HTERT RPE-1 (cell line): ENCODE measurements around the gene ZNF440.

ENCODE experiments used
- in situ Hi-C: fragments of 300-500 bp; cut with MboI; formaldehyde crosslinking; loops from 4 replicates; pipeline ENCODE4 v1.14.3; 2020; ENCODE audit warnings: low sequenced_read_pairs

Gene ZNF440

DNA sequence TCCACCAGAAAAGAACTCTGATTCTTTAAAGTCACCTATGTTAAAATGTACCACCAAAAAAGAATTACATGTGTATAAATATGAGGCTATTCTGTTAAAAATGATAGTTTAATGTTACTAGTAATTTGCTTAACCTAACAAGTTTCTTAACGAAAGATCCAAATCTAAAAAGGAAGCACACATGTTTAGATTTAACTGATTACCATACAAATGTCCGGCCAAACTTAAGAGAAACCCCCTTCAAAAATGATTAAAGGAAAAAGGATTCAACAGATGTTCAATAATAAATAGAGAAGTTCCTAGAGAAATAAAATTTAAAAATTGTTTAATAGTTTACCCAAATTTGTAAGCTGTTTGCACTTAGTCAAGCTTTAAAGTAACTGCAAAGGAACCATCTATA, 68.5 kb downstream of the ZNF440 start:
- in situ Hi-C loops = no loop called here
